Muscle of leg (tissue), 11 donors: Measurements from ENCODE around the gene GRAMD4. TPM values are rescaled to one million over a fixed set of nuclear protein-coding genes. Genes with fewer than 3 reads are reported as not detected.

Source experiments
- DNase-seq: peaks from one replicate; pipeline ENCODE4 v3.0.0; 2013
- H3K27ac ChIP-seq: one replicate; pipeline ENCODE4 v1.5.1; 2013; ENCODE audit warnings: mild to moderate bottlenecking, low read length, control low read depth
- H3K27me3 ChIP-seq: one replicate; pipeline ENCODE4 v1.6.1; 2013; ENCODE audit warnings: low read length; ENCODE audit not compliant: control insufficient read depth, insufficient read depth
- H3K36me3 ChIP-seq: one replicate; pipeline ENCODE4 v1.6.1; 2013; ENCODE audit warnings: low read length; ENCODE audit not compliant: control insufficient read depth, insufficient read depth
- H3K4me1 ChIP-seq: one replicate; pipeline ENCODE4 v1.6.1; 2013; ENCODE audit warnings: low read length; ENCODE audit not compliant: control insufficient read depth, insufficient read depth
- H3K4me3 ChIP-seq: one replicate; pipeline ENCODE4 v1.5.1; 2013; ENCODE audit warnings: low read length, control low read depth
- H3K9me3 ChIP-seq: replicated peaks from 2 replicates; pipeline ENCODE4 v1.6.1; 2013; ENCODE audit warnings: low read depth, low read length; ENCODE audit not compliant: control insufficient read depth
- WGBS: methylation state at CpG from one replicate; pipeline ENCODE4 v1.1.5; 2013; ENCODE audit warnings: missing lambda C conversion rate; ENCODE audit not compliant: insufficient coverage; 5-methylcytosine and 5-hydroxymethylcytosine counted together
- polyA plus RNA-seq, 8 donors: library from polyadenylated mRNA; unstranded; fragments of 120-200 nt; gene quantifications; one replicate each; pipeline versions ENCODE4 v1.2.1 to v1.2.3, GENCODE V29; 2013; ENCODE audit warnings: inconsistent platforms in 1 of 8, low replicate concordance in 1 of 8; ENCODE audit not compliant: insufficient read length in 8 of 8, insufficient read depth in 1 of 8
- total RNA-seq: library from RNA; stranded (reverse); fragments of 120-200 nt; gene quantifications from one replicate; pipeline ENCODE4 v1.2.4, GENCODE V29; 2013

GRAMD4 gene
- total and polyA plus RNA-seq, 9 donors: 10.5 to 19.9 (median 14.0) TPM

GRCh38 chr22:46701262-46701661 lies 81.1 kb downstream of the GRAMD4 start:
- H3K36me3 ChIP-seq: peaks cover 72% of the 10 kb centered on the region
- no peak for DNase-seq
- no peak overlapping the region for H3K27ac ChIP-seq
- WGBS: 94% methylated on average over 33 of the region's 33 CpGs
- no peaks in the 10 kb centered on the region for H3K4me1 ChIP-seq
- H3K27me3 ChIP-seq: no peaks in the 10 kb centered on the region
- no peaks in the 10 kb centered on the region for H3K9me3 ChIP-seq
- H3K4me3 ChIP-seq: no peak overlapping the region

DNA sequence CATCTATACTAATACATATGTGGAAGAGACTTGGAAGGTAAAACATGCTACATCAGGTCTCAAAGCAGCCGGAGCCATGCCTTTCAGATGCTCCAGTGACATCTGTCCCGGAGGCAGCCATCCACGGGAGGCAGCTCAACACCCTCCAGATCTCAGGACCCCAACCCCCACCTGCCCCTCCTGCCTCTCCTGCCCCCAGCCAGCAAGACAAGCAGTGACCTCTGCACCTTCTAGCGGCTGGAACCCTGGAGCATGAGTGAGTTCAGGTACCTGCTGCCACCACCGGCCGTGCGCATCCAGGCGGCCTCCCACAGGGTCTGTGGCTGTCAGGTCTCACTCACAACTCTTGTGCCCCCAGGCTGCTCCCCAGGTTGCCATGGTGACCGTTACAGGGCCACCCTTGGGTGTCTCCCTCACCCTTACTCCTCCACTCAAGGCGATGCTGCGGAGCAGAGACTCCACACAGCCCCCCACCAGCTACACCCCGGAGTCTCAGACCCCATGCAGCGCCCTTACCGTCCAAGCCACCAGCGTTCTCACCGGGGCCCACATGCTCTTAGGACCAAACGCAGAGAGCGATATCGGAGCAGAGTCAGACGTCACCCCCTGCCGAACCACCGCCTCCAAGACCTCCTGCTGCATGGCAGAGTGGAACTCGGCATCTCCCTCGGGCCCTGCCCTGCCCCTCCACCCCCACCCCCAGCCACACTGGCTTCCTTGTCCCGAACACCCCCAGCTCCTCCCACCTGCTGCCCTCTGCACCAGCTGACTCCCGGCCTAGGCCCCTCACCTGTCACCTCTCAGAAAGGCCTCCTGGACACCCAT lies 83.2 kb downstream of the GRAMD4 start:
- no peak overlapping the region for H3K4me3 ChIP-seq
- 90% methylated on average over 24 of the region's 26 CpGs for WGBS
- no peak for DNase-seq
- peaks cover 76% of the 10 kb centered on the region for H3K36me3 ChIP-seq
- H3K9me3 ChIP-seq: no peaks in the 10 kb centered on the region
- no peaks in the 10 kb centered on the region for H3K4me1 ChIP-seq
- no peaks in the 10 kb centered on the region for H3K27me3 ChIP-seq
- H3K27ac ChIP-seq: no peak overlapping the region

DNA sequence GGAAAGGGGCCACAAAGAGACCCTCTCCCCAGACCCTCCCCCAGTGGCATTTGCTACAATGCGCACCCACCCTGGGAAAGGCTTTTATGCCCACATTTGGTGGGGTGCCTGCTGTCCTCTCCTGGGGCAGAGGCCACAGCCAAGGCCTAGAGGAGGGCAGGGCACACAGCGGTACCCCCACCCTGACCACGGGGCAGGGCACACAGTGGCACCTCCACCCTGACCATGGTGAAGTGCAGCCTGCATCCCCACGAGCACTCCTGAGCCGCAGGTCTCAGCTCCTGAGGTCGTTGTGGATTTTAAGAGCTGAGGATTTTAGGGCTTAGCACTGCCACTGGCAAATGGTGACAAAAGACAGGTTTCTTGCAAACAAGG lies 83.8 kb downstream of the GRAMD4 start:
- Histone ChIP-seq H3K4me3 (no peak overlapping the region), H3K27ac (no peak overlapping the region), H3K9me3 (no peaks in the 10 kb centered on the region), H3K36me3 (peaks cover 79% of the 10 kb centered on the region), H3K27me3 (no peaks in the 10 kb centered on the region), H3K4me1 (no peaks in the 10 kb centered on the region)
- 83% methylated on average over 6 of the region's 6 CpGs for WGBS
- DNase-seq: no peak

DNA sequence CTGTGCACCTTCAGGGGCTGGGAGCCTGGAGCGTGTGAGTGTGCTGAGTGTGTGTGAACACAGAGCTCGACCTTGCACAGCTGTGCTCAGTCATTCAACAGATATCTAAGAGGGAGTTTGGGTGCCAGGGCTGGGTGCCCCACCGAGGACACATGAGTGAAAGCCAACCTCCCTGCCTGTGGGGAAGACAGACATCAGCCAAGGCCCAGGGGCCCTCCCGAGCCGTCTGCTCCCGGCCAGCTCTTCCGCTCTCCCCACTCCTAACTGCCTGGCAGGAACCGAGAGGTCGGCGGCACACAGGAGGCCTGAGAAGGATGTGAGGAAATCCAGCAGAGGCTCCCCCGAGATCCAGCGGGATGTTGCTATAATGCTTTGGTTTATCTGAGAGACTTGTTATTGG lies 85.9 kb downstream of the GRAMD4 start:
- no peaks in the 10 kb centered on the region for H3K27me3 ChIP-seq
- peaks cover 84% of the 10 kb centered on the region for H3K36me3 ChIP-seq
- no peak for DNase-seq
- H3K27ac ChIP-seq: no peak overlapping the region
- 94% methylated on average over 3 of the region's 12 CpGs for WGBS
- H3K9me3 ChIP-seq: no peaks in the 10 kb centered on the region
- H3K4me3 ChIP-seq: no peak overlapping the region
- no peaks in the 10 kb centered on the region for H3K4me1 ChIP-seq

DNA sequence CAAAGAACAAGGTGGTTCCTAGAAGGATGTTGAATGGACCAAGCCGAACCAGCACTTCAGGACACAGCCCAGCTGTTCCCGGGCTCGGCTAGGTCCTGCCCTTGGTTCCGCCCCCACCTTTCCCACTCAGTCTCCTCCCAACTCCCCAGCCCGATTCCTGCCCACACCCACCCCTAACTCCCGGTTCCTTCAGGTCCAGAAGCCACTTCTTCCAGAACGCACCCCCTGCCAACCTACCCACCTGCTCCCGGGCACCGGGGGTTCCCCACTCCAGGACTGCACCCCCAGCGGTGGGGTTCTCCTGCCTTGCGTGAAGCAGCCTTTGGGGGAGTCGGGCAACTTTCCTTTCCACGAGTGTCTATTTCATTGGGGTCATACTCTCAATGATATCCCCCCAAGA lies 87.1 kb downstream of the GRAMD4 start:
- Histone ChIP-seq H3K9me3 (no peaks in the 10 kb centered on the region), H3K27me3 (no peaks in the 10 kb centered on the region), H3K4me1 (no peaks in the 10 kb centered on the region), H3K27ac (no peak overlapping the region), H3K4me3 (no peak overlapping the region), H3K36me3 (peaks cover 88% of the 10 kb centered on the region)
- no peak for DNase-seq
- 95% methylated on average over 11 of the region's 13 CpGs for WGBS

DNA sequence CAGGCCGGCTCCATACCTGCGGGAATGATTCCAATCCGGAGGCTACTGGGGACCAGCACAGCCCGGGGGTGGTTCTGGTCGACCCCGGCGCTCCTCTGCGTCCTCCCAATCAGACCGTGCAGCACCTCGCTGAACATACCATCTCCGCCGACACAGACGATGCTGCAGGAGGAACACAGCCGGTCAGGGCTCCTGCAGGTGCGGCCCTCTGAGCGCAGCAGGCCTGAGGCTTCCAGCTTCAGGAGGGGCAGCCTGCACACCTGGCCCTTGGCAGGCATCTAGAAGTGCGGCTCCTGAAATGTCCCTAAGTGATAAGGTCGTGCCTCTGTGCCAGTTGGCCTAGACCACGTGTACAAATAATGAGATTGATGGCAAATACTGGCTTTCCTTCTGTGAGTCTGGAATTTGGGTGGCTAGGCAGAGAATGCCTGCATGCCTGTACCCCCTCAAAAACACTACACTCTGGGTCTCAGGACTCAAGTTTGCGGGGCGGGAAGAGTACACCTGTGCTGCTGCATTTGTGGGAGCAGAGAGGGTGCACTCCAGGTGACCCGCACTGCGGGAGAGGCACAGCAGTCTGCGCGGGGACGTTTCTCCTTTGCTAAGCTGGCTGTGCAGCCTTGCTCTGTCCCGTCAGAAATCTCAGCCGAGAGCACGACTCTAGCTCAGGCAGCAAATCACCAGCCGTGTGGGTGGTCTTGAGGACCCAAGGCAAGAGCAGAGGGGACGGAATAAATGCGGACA lies 87.8 kb downstream of the GRAMD4 start:
- no peaks in the 10 kb centered on the region for H3K4me1 ChIP-seq
- no peak for DNase-seq
- no peaks in the 10 kb centered on the region for H3K9me3 ChIP-seq
- H3K36me3 ChIP-seq: peaks cover 85% of the 10 kb centered on the region
- WGBS: 92% methylated on average over 28 of the region's 32 CpGs
- no peak overlapping the region for H3K27ac ChIP-seq
- H3K27me3 ChIP-seq: no peaks in the 10 kb centered on the region
- H3K4me3 ChIP-seq: no peak overlapping the region

GRCh38 chr22:46708766-46709330 lies 88.7 kb downstream of the GRAMD4 start:
- WGBS: 91% methylated on average over 14 of the region's 17 CpGs
- no peak overlapping the region for H3K4me3 ChIP-seq
- peaks cover 82% of the 10 kb centered on the region for H3K36me3 ChIP-seq
- H3K27ac ChIP-seq: no peak overlapping the region
- H3K27me3 ChIP-seq: no peaks in the 10 kb centered on the region
- DNase-seq: no peak
- H3K4me1 ChIP-seq: no peaks in the 10 kb centered on the region
- no peaks in the 10 kb centered on the region for H3K9me3 ChIP-seq

DNA sequence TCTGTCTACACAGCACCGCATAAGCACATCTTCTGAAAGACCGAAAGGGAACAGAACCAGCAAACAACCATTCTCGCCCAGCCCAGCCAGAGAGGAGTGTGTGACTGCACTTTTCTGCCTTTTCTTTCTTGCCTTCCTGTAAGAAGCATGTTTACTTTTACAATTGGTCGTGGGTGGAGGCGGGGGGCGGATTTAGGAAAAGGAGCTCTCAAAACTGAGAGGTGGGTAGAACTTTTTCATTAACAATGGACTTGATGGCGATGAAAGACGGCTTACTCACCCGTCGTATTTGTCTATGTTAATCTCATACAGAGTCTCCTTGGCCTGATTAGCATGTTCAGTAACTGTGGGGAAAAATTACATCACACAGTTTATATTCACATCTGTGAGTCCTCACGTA lies 90.6 kb downstream of the GRAMD4 start:
- Histone ChIP-seq H3K9me3 (no peaks in the 10 kb centered on the region), H3K36me3 (peaks cover 72% of the 10 kb centered on the region), H3K27ac (no peak overlapping the region), H3K27me3 (no peaks in the 10 kb centered on the region), H3K4me3 (no peak overlapping the region), H3K4me1 (no peaks in the 10 kb centered on the region)
- no peak for DNase-seq
- WGBS: 88% methylated on average over 2 of the region's 11 CpGs

DNA sequence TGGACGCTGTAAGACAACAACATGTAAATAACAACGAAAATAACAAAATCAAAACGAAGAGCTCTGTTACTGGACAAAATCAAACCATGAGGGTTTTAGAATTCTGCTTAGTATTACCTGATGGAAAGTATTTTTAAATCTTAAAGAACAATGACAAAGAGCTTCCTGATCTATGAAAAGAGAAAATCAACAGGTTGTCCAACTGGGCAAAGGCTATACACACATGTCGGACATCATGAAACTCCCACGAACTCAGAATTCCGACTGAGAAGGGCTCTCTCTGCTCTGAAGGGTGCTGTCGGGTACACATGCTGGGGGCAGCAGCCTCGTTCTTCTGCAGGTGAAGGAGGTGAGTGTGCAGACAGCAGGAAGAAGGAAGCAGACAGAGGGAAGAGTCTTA lies 92.1 kb downstream of the GRAMD4 start:
- peaks cover 66% of the 10 kb centered on the region for H3K36me3 ChIP-seq
- no peaks in the 10 kb centered on the region for H3K9me3 ChIP-seq
- no peak overlapping the region for H3K27ac ChIP-seq
- 83% methylated on average over 5 of the region's 8 CpGs for WGBS
- no peaks in the 10 kb centered on the region for H3K27me3 ChIP-seq
- H3K4me3 ChIP-seq: no peak overlapping the region
- DNase-seq: no peak
- H3K4me1 ChIP-seq: no peaks in the 10 kb centered on the region

DNA sequence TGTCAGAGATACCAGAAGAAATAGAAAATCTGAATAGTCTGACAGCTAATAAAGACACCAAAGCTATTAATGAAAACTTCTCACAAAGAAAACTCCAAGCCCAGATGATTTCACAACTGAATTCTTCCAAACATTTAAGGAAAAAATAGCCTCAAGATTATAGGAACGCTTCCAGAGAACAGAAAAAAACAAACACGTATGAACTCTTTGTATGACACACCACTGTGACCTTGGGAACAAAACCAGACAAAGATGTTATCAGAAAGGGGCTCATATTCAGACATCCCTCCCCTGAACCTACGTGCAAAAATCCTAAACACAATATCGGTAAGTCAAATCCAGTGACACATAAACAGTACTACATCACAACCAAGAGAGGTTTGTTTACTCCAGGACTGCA lies 94.4 kb downstream of the GRAMD4 start:
- DNase-seq: no peak
- Histone ChIP-seq H3K27me3 (no peaks in the 10 kb centered on the region), H3K4me3 (no peak overlapping the region), H3K9me3 (no peaks in the 10 kb centered on the region), H3K36me3 (peaks cover 61% of the 10 kb centered on the region), H3K4me1 (no peaks in the 10 kb centered on the region), H3K27ac (no peak overlapping the region)
- WGBS: 61% methylated on average over 2 of the region's 4 CpGs
